ENCODE results near the gene HOXA6.
A peak's percentile ranks its signal among the peaks of the same experiment; 100 is the strongest.

HOXA6 gene

GRCh38 chr7:27145165-27145913 lies 2.2 kb downstream of the HOXA6 start:
- TF ChIP-seq, protein P1, sequence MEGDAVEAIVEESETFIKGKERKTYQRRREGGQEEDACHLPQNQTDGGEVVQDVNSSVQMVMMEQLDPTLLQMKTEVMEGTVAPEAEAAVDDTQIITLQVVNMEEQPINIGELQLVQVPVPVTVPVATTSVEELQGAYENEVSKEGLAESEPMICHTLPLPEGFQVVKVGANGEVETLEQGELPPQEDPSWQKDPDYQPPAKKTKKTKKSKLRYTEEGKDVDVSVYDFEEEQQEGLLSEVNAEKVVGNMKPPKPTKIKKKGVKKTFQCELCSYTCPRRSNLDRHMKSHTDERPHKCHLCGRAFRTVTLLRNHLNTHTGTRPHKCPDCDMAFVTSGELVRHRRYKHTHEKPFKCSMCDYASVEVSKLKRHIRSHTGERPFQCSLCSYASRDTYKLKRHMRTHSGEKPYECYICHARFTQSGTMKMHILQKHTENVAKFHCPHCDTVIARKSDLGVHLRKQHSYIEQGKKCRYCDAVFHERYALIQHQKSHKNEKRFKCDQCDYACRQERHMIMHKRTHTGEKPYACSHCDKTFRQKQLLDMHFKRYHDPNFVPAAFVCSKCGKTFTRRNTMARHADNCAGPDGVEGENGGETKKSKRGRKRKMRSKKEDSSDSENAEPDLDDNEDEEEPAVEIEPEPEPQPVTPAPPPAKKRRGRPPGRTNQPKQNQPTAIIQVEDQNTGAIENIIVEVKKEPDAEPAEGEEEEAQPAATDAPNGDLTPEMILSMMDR (conservative IDR thresholded peaks at IDR 0.05; ENCODE audit: low read depth, low read length) = no peak
- H3K4me3 ChIP-seq (ENCODE audit: low read length) = no peak overlapping the region
- DNase-seq (ENCODE audit: low read depth) = no peak

DNA sequence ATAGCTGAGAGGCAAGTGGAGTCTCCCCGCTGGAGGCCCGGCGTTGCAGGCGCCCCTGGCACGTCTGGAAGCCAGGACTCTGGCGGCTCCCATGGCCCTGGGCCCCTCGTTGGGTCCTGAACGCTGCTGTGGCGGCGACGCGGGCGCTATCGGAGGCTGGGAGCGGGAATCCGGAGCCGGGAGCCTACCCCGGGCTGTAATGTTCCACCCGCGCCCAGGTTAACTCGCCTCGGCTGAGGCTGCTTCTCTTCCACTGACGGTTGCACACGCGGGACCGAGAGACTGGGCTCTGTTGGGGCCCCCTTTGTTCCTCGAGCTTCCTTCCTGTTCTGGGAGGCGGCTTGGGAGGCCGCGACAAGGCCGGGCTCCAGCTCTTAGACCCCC lies 2.8 kb downstream of the HOXA6 start:
- TF ChIP-seq, protein P1 (conservative IDR thresholded peaks at IDR 0.05; ENCODE audit: low read depth, low read length) = no peak
- no peak for DNase-seq (ENCODE audit: low read depth)
- H3K4me3 ChIP-seq (ENCODE audit: low read length) = no peak overlapping the region

DNA sequence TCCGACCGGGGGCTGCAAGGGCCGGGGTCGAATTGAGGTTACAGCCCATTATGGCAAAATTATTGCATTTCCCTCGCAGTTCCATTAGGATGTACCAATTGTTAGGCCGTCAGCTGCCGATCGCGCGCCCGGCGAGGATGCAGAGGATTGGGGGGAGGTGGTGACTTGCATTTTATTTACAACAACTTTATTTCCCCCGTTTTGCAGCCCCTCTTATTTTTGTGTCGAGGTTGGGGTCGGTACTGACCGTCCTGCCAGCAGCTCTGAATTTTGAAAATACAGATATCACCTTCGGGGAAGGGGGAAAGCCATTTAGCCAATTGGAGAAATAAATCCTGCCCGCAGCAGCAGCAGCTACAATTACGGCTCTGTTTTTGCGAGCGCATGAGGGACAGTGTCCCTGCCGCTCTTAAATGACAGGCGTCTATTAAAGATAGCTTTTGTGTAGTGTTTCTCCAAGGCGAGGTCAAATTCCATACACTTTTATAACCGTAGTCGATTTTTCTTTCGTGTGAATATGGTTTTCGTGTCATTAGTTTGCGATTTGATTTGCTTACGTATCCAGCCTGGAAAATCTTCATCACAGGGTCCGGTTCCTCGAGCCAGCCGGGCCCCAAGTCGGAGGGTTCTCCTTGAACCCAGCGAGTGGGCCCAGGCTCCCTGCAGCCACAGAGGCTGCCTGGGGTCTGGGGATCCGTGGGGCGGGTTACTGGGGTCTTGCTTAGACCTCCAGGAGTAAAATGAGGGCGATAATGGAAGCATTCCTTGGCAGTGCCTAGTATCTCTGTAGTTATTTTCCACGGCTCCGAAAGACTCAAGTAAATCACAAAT lies 3.4 kb downstream of the HOXA6 start:
- TF ChIP-seq, protein P1 (conservative IDR thresholded peaks at IDR 0.05; ENCODE audit: low read depth, low read length) = peak; percentile 44
- H3K4me3 ChIP-seq (ENCODE audit: low read length) = no peak overlapping the region
- no peak for DNase-seq (ENCODE audit: low read depth)

GRCh38 chr7:27143023-27143949 lies 4.3 kb downstream of the HOXA6 start, which contains the start of gene HOXA5:
Gene HOXA5, minus strand, starts transcription at chr7:27143681. Its CDS starts 74 bp downstream, at chr7:27143607.
- TF ChIP-seq, protein P1 (conservative IDR thresholded peaks at IDR 0.05; ENCODE audit: low read depth, low read length) = no peak
- DNase-seq (ENCODE audit: low read depth) = no peak
- no peak within 1 kb of the TSS for H3K4me3 ChIP-seq (ENCODE audit: low read length)

- H3K4me3 ChIP-seq (ENCODE audit: low read length) = no peak overlapping the region
- TF ChIP-seq, protein P1 (conservative IDR thresholded peaks at IDR 0.05; ENCODE audit: low read depth, low read length) = no peak
- no peak for DNase-seq (ENCODE audit: low read depth)
Measured at GRCh38 chr7:27142580-27143022, 5.0 kb downstream of the HOXA6 start.

GRCh38 chr7:27141923-27142579 lies 5.5 kb downstream of the HOXA6 start:
- TF ChIP-seq, protein P1 (conservative IDR thresholded peaks at IDR 0.05; ENCODE audit: low read depth, low read length) = no peak
- DNase-seq (ENCODE audit: low read depth) = no peak
- no peak overlapping the region for H3K4me3 ChIP-seq (ENCODE audit: low read length)

All from retinal pigment epithelial cell (primary cell).